NCI-H2081 treated with DMSO at 0.1 percent for 48 hours (cell line): ENCODE data around the gene SNCB.
"Not testable (repeated sequence)": the region's sequence is repeated elsewhere in the genome, so short reads cannot be mapped to it uniquely, and the experiment has no call there.

Experiments
- DNase-seq: peaks from one replicate; lab custom pipeline; 2025; lab: John Stamatoyannopoulos, UW

The SNCB gene

GRCh38 chr5:176597417-176598389 lies 32.6 kb downstream of the SNCB start:
- no peak for DNase-seq

DNA sequence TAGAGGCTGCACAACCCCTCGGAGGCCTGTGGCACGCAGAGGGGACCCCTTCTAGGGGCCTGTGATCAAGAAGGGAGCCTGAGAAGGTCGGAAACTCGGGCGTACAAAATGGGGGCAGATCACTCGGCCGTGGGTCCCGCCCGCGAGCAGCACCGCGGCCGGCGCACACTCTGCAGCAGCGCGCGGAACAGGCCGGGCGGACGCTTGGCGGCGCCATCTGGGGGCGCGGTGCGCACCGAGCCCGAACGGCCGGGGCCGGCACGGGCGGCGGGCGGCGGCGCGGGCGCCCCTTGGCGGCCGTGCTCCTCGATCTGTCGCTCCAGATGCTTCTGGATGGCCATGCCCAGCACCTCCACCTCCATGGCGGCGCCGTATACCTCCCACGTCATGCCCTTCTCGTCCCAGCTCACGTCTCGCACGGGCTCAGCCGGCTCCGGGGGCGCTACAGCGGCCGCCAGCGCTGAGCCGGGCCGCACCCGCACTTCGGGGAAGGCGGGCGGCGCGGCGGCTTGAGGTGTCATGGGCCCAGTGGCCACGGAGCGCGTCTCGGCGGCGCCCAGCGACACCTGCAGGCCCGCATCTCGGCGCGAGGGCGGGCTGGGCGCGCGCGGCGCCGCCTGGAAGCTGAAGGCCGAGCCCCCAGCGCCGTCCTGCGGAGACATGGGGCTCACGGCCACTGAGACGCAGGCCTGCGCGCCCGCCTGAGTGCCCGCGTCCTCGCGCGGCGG lies 33.5 kb downstream of the SNCB start:
- no peak for DNase-seq

- no peak for DNase-seq
Measured at GRCh38 chr5:176596069-176596644, 34.2 kb downstream of the SNCB start.

DNA sequence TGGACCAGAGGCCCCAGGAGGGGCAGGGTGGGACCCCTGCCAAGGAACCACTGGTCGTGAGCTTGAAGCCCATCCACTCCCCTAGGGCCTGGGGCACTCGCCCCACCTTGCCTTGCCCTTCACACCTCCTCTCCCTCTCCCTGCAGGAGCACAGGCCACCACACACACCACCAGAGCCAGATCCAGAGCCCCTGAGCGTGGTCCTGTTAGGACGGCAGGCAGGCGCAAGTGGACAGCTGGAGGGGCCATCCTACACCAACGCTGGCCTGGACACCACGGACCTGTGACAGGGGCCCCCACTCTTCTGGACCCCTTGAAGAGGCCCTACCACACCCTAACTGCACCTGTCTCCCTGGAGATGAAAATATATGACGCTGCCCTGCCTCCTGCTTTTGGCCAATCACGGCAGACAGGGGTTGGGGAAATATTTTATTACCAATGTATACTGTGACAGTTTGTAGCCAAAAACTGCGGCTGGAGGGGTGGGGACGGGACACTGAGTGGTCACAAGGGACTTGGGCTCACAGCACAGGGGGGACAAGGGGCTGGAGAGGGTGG lies 34.9 kb downstream of the SNCB start:
- DNase-seq, result no peak

DNA sequence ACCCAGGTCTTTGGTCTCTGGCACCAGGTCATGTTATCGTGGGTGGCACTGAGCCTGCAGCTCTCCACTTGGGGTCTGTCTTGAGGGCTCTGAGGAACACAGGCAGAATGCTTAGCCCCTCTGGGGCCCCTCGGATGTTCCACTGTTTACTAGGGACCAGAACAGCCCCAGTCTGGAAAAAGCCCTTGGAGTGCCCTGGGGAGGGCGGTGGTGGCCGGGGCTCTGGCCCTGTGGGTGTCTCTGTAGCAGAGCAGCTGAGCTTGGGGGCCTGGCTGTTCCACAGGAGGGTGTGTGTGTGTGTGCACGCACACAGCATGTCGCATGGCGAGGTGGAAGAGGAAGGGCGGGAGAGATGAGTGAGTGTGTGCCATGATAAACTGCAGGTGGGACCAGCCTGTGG lies 35.8 kb downstream of the SNCB start:
- DNase-seq, result no peak

DNA sequence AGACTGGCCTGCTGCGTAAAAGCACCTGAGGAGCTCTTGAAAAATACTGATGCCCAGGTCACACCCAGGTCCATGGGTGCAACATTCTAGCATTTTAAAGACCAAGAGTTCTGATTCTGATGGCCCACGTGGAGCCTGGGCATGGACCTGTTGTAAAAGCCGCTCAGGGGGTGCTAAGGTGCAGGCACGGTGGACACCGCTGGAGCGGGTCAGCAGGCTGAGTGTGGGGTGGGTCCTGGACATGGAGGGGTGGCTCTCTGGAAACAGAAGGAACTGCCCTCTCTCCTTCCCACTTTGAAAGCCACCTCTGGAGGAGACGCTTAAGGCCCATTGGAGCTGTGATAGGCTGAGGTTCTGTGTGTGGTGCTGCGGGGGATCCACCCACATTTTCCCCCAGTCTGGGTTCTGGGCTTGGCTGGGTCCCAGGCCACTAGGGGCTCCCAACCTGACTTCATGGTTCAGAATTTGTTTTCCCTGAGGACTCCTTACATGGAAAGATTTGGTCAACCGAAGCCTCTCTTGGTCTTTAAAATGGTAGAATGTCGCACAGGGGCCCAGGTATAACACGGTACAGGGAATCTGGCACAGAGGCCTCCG lies 37.0 kb downstream of the SNCB start:
- DNase-seq, result no peak

DNA sequence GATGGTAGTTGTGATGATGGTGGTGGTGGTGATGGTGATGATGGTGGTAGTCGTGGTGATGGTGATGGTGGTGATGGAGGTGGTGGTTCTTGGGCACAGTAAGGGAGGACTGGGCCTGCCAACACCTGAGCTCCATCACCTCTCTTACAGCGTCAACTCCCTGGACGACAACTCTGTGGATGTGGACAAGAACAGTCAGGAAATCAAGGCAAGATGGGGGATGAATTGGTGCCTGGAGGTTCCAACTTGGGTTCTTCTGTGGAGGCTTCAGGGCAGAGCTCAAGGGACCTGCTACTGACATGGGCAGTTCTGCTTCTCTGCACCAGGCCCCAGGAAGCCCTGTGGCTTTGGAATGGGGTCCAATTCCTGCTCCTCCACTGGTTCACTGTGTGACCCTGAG lies 37.8 kb downstream of the SNCB start:
- DNase-seq, result no peak

GRCh38 chr5:176591667-176592066 lies 38.7 kb downstream of the SNCB start:
- not testable (repeated sequence) for DNase-seq

GRCh38 chr5:176590035-176590717 lies 40.2 kb downstream of the SNCB start:
- DNase-seq, result no peak

GRCh38 chr5:176589039-176589769 lies 41.1 kb downstream of the SNCB start:
- no peak for DNase-seq

- no peak for DNase-seq
Measured at GRCh38 chr5:176588297-176588696, 42.0 kb downstream of the SNCB start.

- no peak for DNase-seq
Measured at GRCh38 chr5:176587398-176587797, 42.9 kb downstream of the SNCB start.

DNA sequence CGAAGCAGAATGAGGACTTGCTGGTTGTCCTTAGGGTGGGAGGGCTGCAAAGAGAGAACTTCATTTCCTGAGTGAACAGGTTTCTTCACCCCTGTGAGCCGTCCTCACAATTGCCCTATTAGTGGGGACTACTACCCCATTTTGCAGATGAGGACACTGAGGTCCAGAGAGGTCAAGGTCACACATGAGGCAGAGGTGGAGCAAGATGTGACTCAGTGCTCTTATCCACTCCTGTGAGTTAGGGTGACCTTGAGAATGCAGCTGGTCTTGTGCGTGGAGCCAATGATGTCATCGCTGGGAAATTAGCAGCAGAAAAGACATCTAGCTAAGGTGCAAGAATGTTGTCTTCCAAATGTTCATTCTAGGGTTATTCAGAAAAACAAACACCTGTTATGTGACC lies 47.3 kb downstream of the SNCB start:
- no peak for DNase-seq

GRCh38 chr5:176581361-176581760 lies 49.0 kb downstream of the SNCB start:
- DNase-seq, result no peak

GRCh38 chr5:176579323-176579722 lies 51.0 kb downstream of the SNCB start:
- no peak for DNase-seq

DNA sequence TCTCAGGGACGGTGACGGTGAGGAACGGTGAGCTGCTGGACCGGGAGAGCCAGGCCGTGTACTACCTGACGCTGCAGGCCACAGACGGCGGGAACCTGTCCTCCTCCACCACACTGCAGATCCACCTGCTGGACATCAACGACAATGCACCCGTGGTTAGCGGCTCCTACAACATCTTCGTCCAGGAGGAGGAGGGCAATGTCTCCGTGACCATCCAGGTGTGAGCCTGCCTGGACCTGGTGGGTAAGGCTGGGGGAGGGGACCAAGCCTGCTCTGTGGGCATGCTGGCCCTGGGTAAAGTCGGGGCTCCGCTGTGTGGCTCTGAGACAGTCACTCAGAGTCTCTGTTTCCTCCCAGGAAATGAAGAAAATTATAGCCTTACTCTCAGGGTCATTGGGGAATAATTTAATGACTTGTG lies 51.9 kb downstream of the SNCB start:
- no peak for DNase-seq

DNA sequence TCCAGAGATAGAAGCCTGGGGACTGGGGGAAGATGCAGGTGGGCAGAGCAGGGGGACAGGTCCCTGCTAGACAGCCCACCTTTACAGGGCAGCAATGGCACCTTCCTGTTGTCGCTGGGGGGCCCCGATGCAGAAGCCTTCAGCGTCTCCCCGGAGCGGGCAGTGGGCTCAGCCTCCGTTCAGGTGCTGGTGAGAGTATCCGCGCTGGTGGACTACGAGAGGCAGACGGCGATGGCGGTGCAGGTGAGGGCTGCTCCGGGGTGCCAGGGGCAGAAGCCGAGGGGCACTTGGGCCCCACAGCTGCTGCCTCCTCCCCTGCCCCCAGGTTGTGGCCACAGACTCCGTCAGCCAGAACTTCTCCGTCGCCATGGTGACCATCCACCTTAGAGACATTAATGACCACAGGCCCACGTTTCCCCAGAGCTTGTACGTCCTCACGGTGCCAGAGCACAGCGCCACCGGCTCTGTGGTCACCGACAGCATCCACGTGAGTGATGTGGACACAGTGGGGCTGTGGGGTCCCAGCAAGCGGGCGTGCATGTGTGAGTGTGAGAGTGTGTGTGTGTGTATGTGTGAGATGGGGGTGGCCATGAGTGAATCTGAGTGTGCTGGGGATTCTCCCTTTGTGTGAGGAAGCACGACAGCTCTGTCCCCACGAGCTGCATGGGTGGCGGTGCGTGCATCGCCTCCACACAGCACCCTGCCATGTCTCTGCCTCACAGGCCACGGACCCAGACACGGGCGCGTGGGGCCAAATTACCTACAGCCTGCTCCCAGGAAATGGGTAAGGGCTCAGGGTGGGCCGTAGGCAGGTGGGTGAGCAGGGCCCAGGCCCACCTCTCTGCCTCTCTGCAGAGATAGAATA lies 52.8 kb downstream of the SNCB start:
- no peak for DNase-seq

DNA sequence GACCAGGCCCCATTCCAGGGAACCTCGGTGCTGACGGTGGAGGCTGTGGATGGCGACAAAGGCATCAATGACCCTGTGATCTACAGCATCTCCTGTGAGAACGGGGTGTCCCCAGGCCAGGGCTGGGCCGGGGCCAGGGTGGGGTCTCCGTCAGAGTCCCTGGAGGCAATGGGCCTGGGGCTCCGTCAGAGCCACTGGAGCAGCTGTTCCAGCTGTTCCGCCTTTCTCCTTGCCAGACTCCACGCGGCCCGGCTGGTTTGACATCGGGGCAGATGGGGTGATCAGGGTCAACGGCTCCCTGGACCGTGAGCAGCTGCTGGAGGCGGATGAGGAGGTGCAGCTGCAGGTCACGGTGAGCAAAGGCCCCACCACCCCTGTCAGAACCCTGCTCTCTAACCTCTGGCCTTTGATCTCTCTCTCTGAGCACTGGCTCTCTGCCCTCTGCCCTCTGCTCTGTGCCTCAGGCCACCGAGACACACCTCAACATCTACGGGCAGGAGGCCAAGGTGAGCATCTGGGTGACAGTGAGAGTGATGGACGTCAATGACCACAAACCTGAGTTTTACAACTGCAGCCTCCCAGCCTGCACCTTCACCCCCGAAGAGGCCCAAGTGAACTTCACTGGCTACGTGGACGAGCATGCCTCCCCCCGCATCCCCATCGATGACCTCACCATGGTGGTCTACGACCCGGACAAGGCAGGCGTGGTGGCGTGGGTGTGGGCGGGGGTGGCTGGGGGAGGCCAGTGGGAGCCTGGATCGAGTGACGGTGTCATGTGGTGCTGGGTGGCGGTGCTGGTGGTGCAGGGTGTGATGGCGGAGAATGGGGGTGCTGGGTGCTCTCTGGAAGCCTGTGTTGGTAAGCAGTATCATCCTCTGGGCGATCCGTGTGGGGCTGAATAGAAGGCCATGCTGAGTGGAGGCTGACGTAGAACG lies 54.6 kb downstream of the SNCB start:
- no peak for DNase-seq

GRCh38 chr5:176575066-176575465 lies 55.3 kb downstream of the SNCB start:
- DNase-seq, result no peak
